A549 (cell line): ENCODE measurements around the gene KCNQ5. TPM values are rescaled to one million over a fixed set of nuclear protein-coding genes. Genes with fewer than 3 reads are reported as not detected.

Source experiments
- ATAC-seq, 2 experiments: fragments of 200-7000 bp in 1 of 2; fragments of >200 bp in 1 of 2; cut with Nextera tagmentation in 1 of 2; cut with Tn5 transposase in 1 of 2; 3 replicates each; pipeline versions ENCODE4 v1.8.0 to v1.9.1; 2018 to 2020; ENCODE audit warnings: mild to moderate bottlenecking in 1 of 2, moderate library complexity in 1 of 2
- CTCF ChIA-PET: fragments of 300-600 bp; sonication (Branson Sonifier 250); formaldehyde crosslinking; extraction: SDS; loops from one replicate; lab custom pipeline; 2021; ENCODE audit warnings: antibody characterized with exemption, inconsistent platforms; lab: Yijun Ruan, JAX
- POLR2A ChIA-PET: fragments of 350-600 bp; formaldehyde crosslinking; extraction: SDS; loops from one replicate; lab custom pipeline; 2021; ENCODE audit warnings: antibody characterized with exemption, inconsistent platforms; lab: Yijun Ruan, JAX
- DNase-seq, 2 experiments: peaks; one replicate each; pipeline versions ENCODE4 v3.0.0 to v3.0.0-alpha.2; 2011 to 2016; ENCODE audit warnings: low read depth in 1 of 2, low spot score in 1 of 2
- FAIRE-seq: peaks from 2 replicates; lab custom pipeline; 2011; peaks lifted over from hg19 to GRCh38; lab: Jason Lieb, UNC
- H3K27ac ChIP-seq, 2 experiments: fragments of >200 bp; sonication (Bioruptor Twin); formaldehyde crosslinking; 3 replicates each; pipeline ENCODE4 v1.5.1; 2016 to 2017
- H3K4me1 ChIP-seq: fragments of >200 bp; sonication (Bioruptor Twin); formaldehyde crosslinking; 3 replicates; pipeline ENCODE4 v1.6.1; 2016
- H3K4me2 ChIP-seq: fragments of >200 bp; sonication (Bioruptor Twin); formaldehyde crosslinking; 3 replicates; pipeline ENCODE4 v1.6.1; 2016
- H3K4me3 ChIP-seq: fragments of >200 bp; sonication (Bioruptor Twin); formaldehyde crosslinking; 3 replicates; pipeline ENCODE4 v1.5.1; 2016
- H3K9me3 ChIP-seq: fragments of >200 bp; sonication (Bioruptor Twin); formaldehyde crosslinking; 3 replicates; pipeline ENCODE4 v1.6.1; 2016
- E2F6 ChIP-seq: IDR thresholded peaks from 2 replicates; pipeline ENCODE4 v1.6.1; 2012; ENCODE audit warnings: low read depth, borderline replicate concordance
- HDAC2 ChIP-seq: fragments of 200-600 bp; sonication (generic); IDR thresholded peaks from 2 replicates; pipeline ENCODE4 v1.6.1; 2016
- HOXB13 ChIP-seq: fragments of 250-450 bp; sonication (Bioruptor Pico); IDR thresholded peaks from 2 replicates; pipeline ENCODE4 v1.5.0; 2020; ENCODE audit warnings: low read depth, mild to moderate bottlenecking, moderate library complexity
- JUNB ChIP-seq: fragments of >200 bp; sonication (Bioruptor Twin); formaldehyde crosslinking; IDR thresholded peaks from 2 replicates; pipeline ENCODE4 v1.6.1; 2016
- KDM1A ChIP-seq: fragments of 200-600 bp; sonication (generic); IDR thresholded peaks from 2 replicates; pipeline ENCODE4 v1.6.1; 2016; ENCODE audit warnings: low read depth, mild to moderate bottlenecking
- POLR2AphosphoS2 ChIP-seq: conservative IDR thresholded peaks from 2 replicates; pipeline ENCODE4 v1.6.1; 2012; ENCODE audit warnings: low read length, improper control_type of control experiment, inconsistent platforms
- RAD21 ChIP-seq, 2 experiments: fragments of >200 bp in 1 of 2; sonication (Bioruptor Twin) in 1 of 2; formaldehyde crosslinking in 1 of 2; IDR thresholded peaks in 1 of 2; conservative IDR thresholded peaks in 1 of 2; 2 replicates in 1 of 2; 3 replicates in 1 of 2; pipeline ENCODE4 v1.6.1; 2012 to 2018; ENCODE audit warnings: inconsistent platforms in 1 of 2
- RCOR1 ChIP-seq: fragments of 150-350 bp; IDR thresholded peaks from 2 replicates; pipeline ENCODE4 v1.6.1; 2014; ENCODE audit warnings: antibody characterized with exemption, low read length, low read depth
- SMC3 ChIP-seq: fragments of >200 bp; sonication (Bioruptor Twin); formaldehyde crosslinking; IDR thresholded peaks from 3 replicates; pipeline ENCODE4 v1.6.1; 2018; ENCODE audit warnings: inconsistent platforms
- SREBF2 ChIP-seq: fragments of 450-650 bp; IDR thresholded peaks from 2 replicates; pipeline ENCODE4 v1.6.1; 2014; ENCODE audit warnings: mild to moderate bottlenecking, moderate library complexity
- ZFP36 ChIP-seq: fragments of 450-650 bp; IDR thresholded peaks from 2 replicates; pipeline ENCODE4 v1.6.1; 2014; ENCODE audit warnings: borderline replicate concordance; ENCODE audit not compliant: partially characterized antibody
- ZSCAN20 ChIP-seq: fragments of 250-450 bp; sonication (Bioruptor Pico); IDR thresholded peaks from 2 replicates; pipeline ENCODE4 v1.8.0; 2022; ENCODE audit warnings: mild to moderate bottlenecking, moderate library complexity
- WGBS: methylation state at CpG from one replicate; pipeline ENCODE4 v1.1.6; 2017; ENCODE audit errors: missing lambda C conversion rate; 5-methylcytosine and 5-hydroxymethylcytosine counted together
- polyA plus RNA-seq, 4 experiments: library from polyadenylated mRNA; depleted of rRNA in 3 of 4; stranded (reverse); fragments of >200 nt; fragmentation: RNase III in 1 of 4; extraction: RNeasy Plus Mini Kit Qiagen cat#74134 plus additional on column Dnase treatment in 1 of 4; gene quantifications; 2 replicates in 3 of 4; 3 replicates in 1 of 4; pipeline ENCODE4 v1.2.3, GENCODE V29; 2011 to 2017
- TF ChIP-seq, protein P1 (sequence below): IDR thresholded peaks from 2 replicates; pipeline ENCODE4 v1.6.1; 2012
- TF ChIP-seq, protein P2 (sequence below): fragments of >200 bp; sonication (Bioruptor Twin); formaldehyde crosslinking; IDR thresholded peaks from 3 replicates; pipeline ENCODE4 v1.6.1; 2016
- TF ChIP-seq, protein P3 (sequence below): fragments of 250-450 bp; sonication (Bioruptor Pico); IDR thresholded peaks from 2 replicates; pipeline ENCODE4 v1.5.0; 2021; ENCODE audit warnings: mild to moderate bottlenecking, moderate library complexity, borderline replicate concordance

KCNQ5 gene
- polyA plus RNA-seq, 2 of the 4 experiments (the other 2 are of a cell fraction), result 1.2 to 1.3 TPM

- Histone ChIP-seq H3K4me1 (peaks cover 10% of the 10 kb centered on the region; the same call in 2 of the 3 replicates), H3K9me3 (no peaks in the 10 kb centered on the region), H3K4me3 (no peak overlapping the region), H3K4me2 (no peak overlapping the region), H3K27ac (no peak overlapping the region)
- FAIRE-seq (no peak), DNase-seq (no peak), ATAC-seq (no peak)
- ChIA-PET CTCF (no interaction called here), POLR2A (no interaction called here)
- WGBS, result 67% methylated on average over 4 of the region's 4 CpGs
- TF ChIP-seq, protein P1, sequence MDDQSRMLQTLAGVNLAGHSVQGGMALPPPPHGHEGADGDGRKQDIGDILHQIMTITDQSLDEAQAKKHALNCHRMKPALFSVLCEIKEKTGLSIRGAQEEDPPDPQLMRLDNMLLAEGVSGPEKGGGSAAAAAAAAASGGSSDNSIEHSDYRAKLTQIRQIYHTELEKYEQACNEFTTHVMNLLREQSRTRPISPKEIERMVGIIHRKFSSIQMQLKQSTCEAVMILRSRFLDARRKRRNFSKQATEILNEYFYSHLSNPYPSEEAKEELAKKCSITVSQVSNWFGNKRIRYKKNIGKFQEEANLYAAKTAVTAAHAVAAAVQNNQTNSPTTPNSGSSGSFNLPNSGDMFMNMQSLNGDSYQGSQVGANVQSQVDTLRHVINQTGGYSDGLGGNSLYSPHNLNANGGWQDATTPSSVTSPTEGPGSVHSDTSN, result no peak
- TF ChIP-seq JUNB, result no peak
- no peak for TF ChIP-seq HOXB13 (CRISPR knock-in tag)
- no peak for TF ChIP-seq POLR2AphosphoS2
- TF ChIP-seq SREBF2, result no peak
- TF ChIP-seq HDAC2, result no peak
- TF ChIP-seq ZSCAN20 (CRISPR knock-in tag), result no peak
- TF ChIP-seq RCOR1, result no peak
- TF ChIP-seq, protein P2, sequence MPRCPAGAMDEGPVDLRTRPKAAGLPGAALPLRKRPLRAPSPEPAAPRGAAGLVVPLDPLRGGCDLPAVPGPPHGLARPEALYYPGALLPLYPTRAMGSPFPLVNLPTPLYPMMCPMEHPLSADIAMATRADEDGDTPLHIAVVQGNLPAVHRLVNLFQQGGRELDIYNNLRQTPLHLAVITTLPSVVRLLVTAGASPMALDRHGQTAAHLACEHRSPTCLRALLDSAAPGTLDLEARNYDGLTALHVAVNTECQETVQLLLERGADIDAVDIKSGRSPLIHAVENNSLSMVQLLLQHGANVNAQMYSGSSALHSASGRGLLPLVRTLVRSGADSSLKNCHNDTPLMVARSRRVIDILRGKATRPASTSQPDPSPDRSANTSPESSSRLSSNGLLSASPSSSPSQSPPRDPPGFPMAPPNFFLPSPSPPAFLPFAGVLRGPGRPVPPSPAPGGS, result no peak
- no peak for TF ChIP-seq E2F6
- TF ChIP-seq, protein P3, sequence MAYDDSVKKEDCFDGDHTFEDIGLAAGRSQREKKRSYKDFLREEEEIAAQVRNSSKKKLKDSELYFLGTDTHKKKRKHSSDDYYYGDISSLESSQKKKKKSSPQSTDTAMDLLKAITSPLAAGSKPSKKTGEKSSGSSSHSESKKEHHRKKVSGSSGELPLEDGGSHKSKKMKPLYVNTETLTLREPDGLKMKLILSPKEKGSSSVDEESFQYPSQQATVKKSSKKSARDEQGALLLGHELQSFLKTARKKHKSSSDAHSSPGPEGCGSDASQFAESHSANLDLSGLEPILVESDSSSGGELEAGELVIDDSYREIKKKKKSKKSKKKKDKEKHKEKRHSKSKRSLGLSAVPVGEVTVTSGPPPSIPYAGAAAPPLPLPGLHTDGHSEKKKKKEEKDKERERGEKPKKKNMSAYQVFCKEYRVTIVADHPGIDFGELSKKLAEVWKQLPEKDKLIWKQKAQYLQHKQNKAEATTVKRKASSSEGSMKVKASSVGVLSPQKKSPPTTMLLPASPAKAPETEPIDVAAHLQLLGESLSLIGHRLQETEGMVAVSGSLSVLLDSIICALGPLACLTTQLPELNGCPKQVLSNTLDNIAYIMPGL (CRISPR knock-in tag), result no peak
- TF ChIP-seq RAD21 (conservative IDR thresholded peaks at IDR 0.05 in 1 of 2, IDR thresholded peaks at IDR 0.05 in 1 of 2), result no peak
Measured at GRCh38 chr6:72857791-72858585, 236.1 kb downstream of the KCNQ5 start.

- H3K9me3 ChIP-seq, result no peaks in the 10 kb centered on the region
- ATAC-seq, result no peak
- DNase-seq, result no peak
- TF ChIP-seq SMC3 (no peak), KDM1A (no peak), ZSCAN20 (CRISPR knock-in tag) (no peak), ZFP36 (no peak)
- TF ChIP-seq, protein P1, result no peak
- H3K27ac ChIP-seq, result no peak overlapping the region
- WGBS, result 47% methylated on average over 2 of the region's 2 CpGs
- POLR2A ChIA-PET, result no interaction called here
- CTCF ChIA-PET, result interaction anchor here (1.2 kb wide), 1 partner anchor 10 kb away, joined by 3 read pairs; no protein-coding TSS in a partner anchor
- H3K4me2 ChIP-seq, result no peak overlapping the region
- H3K4me1 ChIP-seq, result peaks cover 17% of the 10 kb centered on the region; the same call in 2 of the 3 replicates
- H3K4me3 ChIP-seq, result no peak overlapping the region
- no peak for FAIRE-seq
Measured at GRCh38 chr6:72861059-72861458, 239.2 kb downstream of the KCNQ5 start.
